HuH-7.5 (cell line): ENCODE results near the gene EXTL1.

Experiments used
- DNase-seq: peaks from one replicate; pipeline ENCODE4 v3.0.0; 2011; ENCODE audit warnings: low spot score

The EXTL1 gene

DNA sequence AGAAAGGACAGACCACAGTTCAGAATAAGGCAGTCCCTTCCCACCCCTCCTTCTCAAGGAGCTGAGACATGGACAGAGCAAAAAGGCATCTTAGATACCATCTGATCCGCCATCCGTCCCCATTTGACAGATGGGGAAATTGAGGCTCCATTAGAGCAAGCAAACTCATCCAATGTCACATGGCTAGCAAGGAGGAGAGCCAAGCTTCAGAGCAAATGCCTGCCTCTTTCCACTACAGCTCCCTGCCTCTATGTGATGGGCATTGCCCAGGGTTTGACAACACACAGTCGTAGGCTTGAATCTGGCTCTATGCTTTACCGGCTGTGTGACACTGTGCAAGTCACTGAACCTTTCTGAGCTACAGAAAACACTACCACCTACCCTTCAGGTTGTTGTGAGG lies 20.4 kb downstream of the EXTL1 start:
- DNase-seq = no peak

DNA sequence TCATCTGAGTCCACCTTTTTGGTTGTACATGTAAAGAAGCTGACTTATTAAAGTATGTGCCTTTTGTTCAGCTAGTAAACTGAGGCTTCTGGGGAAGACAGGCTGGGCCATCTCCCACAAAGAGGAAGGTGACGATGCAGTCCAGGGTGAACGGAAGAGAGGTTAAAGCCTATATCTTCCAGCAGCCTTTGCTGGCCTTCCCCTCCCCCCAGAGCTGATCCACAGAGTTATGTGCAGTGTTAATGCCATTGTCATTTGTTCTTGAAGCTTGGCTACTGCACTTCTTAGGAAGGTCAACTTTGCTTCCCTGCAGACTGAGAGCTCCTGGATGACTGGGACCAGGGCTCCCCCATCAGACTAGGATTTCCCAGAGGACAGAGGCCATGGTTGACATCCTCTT lies 22.2 kb downstream of the EXTL1 start:
- no peak for DNase-seq

DNA sequence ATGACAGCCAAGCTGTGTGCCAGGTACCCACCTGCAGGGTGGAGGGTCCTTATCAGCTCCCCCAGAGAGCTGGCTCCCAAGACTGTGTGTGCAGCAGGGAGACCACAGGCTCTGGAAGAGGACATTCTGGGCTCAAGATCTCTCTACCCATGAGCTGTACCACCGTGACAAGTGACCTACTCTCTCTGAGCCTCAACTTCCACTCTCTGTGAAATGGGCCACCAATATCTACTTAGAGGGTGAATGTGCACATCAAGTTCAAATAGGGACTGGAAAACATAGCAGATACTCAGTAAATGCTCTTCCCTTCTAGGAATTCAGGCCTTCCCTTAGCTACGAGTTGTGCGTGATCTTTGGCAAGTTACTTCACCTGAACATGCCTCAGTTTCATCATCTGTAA lies 22.8 kb downstream of the EXTL1 start:
- no peak for DNase-seq

DNA sequence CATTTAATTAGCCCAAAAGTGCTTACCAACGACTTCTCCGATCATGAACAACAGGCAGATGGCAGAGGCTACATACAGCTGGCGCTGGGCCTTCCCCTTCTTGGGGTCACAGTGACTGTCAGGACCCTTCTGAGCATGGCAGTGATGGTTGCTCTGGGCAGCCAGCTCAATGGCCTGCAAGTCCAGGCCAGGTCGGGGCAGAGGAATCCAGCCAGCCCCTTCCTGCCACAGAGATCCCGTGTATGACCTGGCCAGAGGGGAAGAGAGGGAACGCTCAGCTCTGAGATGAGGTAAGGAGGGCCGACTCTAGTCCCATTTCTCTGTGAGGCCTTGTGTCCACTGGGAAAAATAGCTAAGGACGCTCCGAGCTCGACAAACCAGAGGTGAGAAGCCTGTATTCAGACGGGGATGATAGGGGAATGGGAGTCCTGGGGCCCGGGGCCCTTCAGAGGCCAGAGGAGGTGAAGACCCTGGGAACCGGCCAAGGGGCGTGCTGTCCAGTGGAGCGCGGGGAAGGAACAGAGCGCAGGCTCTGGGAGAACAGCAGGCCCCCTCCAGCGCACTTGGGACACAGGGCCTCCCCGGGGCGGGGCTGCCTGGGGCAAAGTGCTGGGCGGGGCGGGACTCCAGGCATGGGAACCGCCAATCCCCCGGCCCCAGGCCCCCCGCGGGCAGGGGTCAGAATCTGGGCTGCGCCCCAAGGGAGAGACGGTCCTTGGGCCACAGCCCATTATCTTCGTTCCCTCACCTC lies 23.6 kb downstream of the EXTL1 start:
- DNase-seq = no peak

DNA sequence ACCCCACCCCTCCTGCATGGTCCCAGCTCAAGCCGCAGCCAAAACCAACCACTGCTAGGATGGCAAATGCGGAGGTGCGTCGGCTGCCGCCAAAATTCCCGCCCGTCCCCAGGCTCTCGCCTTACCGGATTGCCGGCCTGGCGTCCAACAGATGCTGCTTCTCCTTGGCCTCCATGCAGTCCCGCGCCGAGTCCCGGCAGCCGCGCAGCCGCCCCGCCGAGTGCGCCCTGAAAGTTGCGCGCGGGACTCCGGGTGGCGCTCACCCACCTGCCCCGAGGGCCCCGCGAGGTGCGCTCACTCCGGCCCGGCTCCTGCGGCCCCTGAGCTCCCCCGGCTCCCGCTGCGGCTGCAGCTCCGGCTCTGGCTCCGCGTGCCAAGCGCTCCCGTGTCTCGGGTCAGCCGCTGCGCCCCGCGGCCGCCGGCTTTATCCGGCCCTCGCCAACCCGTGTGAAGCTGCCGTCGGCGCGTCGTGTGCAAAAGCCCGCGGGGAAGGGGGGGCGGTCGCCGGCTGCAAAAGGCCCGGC lies 24.2 kb downstream of the EXTL1 start, which contains the start of gene SLC30A2:
TSS of gene SLC30A2 (minus strand) at position 397 of the 524 bp plus-strand sequence. CDS start at position 175, 222 bp downstream.
- DNase-seq = no peak

DNA sequence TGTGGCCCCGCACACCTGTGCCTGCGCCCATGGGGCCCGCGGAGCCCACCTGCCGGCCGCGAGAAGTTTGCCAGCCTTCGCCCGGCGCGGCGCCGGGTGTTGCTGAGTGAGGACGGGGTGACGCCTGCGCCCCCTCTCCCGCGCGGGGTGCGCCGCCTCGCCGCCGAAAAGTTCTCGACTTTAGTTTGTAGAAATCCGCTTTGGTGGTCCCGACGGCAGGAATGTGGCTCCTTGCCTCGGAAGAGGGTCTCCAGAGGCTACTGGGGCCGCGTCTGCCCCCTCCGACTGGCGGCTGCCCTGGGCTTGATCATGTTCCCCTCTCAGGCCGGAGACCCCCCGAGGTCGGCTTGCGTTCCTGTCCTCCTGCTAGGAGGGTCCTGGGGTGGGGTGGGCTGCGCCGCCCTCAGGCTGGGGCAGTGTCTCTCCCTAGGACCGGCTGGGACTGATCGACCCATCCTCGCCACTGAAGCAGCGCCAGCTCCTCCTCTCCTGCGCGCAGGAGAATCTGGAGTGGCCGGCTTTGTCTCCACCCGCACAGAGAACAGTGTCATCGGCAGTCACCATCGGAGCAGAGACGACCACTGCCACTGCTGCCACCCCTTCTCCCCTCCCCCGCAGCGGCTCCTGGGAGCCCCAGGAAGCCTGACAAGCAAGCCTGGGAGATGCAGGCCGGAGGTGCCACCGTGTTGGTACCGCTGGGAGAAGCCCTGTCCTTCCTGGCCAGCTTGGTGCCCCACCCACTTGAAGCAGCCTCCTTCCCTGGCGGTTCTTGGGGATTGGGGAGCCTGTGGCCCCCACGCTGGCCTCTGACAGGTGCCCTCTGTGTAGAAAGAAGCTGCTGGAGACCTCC lies 24.9 kb downstream of the EXTL1 start:
- DNase-seq = no peak

DNA sequence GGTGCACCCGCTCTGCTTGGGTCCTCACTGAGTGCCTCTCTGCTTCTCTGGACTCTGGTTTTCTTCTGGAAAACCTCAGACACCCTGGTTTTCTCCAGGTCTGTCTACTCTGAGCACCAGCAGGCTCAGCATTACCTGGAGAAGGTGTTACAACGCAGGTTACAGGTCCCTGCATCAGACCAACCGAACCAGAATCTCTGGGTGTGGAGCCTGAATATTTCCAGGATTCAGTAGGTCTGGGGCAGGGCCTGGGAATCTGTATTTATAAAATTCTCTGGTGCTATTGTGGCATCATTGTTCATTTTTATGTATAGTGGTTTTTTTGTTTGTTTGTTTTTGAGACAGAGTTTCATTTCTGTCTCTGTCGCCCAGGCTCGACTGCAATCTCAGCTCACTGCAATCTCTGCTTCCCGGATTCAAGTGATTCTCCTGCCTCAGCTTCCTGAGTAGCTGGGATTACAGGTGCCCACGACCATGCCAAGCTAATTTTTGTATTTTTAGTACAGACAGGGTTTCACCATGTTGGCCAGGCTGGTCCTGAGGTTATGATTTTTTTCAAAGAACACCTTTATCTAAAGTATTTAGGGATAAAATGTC lies 25.8 kb downstream of the EXTL1 start:
- no peak for DNase-seq

DNA sequence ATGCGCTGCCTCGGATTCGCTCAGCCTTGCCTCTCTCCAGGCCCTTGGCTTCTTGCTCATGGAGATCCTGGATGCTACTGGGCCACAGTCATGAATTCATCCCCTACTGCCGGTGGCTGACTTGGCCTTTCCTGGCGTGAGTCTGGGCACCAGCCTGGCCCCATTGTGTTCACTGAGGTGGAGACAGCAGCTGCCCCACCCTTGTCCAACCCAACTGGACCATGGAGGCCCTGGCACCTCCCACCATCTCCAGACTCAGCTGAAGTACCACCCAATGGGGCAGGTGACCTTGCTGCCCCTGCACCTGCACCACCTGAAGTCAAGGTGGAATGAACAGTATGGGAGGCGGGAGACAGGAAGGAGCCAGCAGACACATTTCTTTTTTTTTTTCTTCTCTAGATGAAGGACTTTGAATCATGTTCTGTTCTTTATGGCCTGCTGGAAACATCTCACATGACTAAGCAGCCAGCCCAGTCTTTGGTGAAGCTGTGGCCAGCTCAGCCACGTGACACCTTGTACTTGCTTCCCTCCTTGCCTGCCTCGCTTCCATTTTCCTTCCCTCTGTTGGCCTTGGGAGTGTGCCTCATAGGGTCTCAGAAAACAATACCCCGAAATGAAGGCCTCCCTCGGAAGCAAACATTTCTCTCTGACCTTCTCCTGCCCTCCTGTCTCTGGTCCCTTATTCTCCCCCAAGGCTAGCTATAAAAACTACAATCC lies 28.1 kb downstream of the EXTL1 start:
- DNase-seq = no peak

DNA sequence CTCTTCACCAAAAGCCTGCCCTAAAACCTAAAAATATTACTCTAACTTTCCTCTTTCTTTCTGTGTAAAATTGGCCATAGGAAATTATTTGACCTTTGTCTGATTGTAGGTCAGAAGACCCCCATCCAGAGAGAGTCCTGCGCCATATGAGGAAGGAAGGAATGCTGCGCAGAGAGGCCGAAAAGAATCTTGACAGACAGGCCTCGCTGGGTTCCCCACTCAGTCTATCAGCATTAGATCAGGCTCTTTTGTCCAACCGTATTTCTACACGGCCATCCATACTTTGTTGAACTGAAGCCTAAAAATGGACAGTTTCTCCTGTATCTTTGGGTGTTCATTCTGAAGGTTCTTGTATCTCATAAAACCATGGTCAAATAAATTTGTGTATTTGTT lies 28.7 kb downstream of the EXTL1 start:
- DNase-seq = no peak

DNA sequence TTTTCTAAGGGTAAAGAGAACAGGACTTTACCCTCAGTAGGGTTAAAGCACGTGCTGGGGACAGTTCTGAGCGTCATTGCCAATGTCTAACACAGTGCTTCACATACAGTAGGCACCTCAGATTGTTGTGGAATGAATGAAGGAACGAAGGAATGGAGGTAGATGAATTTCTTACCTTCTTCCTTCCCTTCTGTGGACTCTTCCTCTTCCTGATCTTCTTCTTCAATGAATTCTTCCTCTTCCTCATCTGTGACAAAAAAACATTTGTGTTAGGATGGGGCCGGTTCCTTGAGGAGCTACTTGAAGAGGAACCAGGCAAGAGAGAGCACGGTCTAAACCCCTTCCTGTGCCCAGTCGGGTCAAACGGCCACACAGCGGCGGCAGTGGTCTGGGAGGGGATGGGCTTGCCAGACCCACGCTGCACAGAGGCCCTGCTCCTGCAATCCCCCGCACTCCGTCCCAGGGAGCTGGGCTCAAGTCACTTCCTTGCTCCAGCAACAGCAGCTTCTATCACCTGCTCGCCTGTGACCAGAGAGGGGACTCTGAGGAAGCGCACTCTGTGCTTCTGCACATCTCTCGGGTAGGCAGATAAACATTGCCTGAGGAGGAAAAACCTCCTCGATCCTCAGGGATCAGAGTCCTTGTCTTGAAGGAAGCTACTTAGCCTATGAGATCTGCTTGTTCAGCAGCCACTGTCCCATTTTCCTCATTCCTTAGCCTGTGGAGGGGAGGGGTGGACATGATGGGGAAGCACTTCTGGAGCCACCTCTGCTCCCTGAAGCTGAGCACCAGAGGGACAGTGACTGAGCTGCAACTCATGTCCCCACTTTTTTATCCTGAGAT lies 32.4 kb downstream of the EXTL1 start:
- no peak for DNase-seq

DNA sequence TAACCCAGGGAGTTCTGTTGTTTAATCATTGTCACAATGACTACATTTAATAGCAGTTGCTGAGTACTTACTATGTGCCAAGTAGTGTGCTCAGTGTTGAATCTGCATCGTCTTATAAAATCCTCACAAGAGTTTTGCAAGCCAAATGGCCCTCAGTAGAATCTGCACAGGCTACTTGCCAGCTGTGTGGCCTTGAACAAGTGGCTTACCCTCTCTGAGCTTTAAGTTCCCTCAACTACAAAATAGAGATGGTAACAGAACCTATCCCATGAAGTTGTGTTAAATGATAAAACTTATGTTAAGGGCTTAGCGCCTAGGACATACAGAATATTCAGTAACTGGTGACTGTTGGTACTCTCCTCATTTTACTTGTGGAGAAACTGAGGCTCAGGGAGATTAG lies 33.5 kb downstream of the EXTL1 start:
- DNase-seq = no peak

DNA sequence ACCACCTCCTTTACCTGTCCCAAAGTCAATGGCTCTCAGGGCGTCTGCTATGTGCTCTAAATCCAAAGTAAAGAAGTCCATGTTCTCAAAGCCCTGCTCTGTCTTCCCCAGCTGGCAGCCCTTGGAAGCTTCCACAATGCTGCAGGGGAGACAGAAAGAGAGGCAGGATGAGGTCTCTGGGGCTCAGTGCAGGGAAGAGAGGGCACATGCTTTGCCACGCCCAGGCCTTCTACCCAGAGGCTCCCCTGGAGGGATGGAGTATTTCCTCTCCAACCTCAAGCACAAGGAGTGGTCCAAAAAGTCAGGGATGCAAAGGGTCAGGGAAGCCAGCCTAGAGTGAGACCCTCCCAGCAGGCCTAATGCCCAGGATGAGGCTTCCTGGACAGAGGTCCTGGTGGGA lies 35.6 kb downstream of the EXTL1 start:
- no peak for DNase-seq

DNA sequence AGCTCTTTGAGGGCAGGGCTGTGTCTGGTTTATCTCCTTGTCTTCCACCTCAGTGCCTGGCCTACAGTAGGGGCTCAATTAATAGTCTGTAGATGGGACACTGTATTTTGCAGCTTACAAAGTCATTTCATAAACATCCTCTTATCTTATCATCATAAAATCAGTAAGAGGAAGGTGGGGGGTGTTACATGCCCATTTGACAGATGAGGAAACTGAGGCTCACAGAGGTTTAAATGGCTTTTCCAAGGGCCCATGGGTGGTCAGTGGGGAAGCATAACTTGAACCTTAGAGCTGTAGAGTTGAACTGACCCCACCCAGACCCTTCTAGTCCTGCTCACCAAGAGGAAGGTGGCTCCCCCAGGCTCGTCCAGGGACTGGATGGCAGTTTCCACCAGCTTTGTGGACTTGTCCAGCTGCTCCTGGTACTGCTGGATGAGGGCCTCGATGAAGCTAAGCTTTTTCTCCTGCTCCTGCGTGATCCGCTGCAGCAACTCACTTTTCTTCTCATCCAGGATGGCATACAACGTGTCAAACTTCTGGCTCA lies 36.5 kb downstream of the EXTL1 start:
- no peak for DNase-seq

DNA sequence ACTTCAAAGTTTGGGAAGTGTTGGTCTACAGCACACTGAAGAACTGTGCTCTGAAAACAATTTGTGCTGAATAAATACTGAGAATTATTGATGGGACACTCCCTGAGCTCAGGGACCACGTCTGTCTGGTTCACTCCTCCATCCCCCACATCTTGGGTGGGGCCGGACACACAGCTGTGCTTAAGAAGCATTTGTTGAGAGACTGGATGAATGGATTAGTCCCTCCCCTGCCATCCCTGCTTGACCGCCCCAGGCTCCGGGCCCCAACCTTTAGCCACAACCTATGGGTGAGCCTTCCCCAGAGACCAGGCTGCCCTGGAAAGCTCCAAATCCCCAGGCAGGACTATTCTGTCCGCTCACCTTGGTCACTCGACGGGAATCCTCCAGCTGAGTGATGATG lies 38.3 kb downstream of the EXTL1 start:
- DNase-seq = no peak

DNA sequence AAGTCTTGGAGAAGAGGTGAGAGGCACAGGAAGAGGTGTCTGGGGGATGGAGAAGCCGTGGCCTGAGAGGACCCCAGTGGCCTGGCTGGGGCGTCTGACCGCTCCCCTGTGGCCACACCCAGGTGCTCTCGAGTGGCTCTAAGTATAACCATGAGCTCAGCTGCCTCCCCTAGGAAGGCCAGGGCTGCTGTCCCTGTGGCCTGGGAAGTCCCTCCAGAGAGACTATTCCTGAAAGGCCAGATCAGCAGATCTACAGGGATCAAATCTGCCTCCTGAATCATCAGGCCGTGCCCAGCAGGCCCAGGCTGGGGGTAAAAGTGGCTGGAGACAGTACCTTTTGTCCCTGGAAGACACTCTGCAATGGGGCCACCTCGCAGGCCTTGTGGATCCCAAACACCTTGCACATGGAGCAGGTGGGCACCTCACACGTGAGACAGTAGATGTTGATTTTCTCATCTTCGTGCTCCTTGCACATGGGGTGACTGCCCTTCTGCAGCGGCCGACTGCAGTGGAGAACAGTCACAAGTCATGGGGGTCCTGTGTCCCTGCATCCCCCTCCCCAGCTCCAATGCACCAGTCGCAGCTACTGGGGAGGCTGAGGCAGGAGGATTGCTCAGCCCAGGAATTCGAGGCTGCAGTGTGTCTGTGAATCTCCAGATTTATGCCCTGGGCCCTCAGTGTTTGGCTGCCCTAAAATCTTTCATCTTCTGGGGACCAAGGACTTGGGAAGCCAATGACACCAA lies 39.4 kb downstream of the EXTL1 start:
- no peak for DNase-seq

DNA sequence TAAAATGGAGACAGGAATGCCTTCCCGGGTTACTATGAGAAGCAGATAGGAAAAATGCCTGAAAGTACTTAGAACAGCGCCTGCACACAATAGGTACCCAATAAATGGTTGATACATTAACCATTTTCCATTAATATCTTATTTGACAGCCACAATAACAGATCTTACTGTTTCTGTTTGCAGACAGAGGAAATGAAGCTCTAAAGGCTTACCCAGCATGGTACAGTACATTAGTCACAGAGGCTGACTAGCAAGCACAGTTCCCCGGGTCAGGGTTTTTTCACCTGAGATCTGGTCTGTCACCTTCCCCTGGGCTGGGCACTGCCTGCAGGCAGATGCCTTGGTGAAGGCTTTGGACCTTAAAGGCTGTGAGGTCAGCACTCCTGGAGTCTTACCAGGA lies 43.0 kb downstream of the EXTL1 start:
- DNase-seq = no peak

DNA sequence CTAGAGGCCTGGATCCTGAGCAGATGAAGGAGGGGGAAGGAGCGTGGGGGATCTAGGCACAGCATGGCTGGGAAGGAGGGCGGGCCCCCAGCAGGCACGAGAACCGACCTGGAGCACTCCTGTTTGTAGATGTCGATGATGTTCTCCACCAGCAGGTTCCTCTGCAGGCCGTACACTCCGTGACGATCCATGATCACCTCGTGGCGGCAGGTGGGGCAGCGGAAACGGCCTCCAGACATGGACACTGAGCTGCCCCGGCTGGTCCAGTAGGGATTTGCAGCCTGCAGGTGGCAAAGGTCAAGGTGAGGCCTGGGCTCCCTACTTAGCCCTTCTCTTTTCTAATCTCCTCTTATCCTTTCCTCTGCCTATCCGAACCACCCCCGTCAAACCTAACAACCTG lies 44.6 kb downstream of the EXTL1 start:
- DNase-seq = no peak

DNA sequence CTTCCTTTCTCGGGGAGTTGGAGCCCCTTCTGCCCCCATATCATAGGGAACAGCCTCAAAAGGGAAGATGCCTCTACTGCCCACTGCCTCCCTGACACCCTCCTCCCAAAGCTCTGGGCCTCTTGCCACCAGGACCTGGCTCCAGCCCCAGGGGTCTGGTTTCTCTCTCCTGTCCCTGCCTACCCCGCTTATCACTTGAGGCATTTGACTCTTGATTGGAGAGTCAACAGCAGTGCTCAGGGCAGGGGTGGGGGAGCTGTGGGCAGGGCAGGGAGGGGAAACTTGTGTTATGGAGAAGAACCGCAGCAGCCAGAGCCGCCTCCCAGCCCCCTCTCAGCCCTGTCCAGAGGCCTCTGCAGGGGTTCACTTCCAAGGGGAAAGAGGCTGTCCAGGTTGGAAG lies 45.3 kb downstream of the EXTL1 start:
- no peak for DNase-seq

DNA sequence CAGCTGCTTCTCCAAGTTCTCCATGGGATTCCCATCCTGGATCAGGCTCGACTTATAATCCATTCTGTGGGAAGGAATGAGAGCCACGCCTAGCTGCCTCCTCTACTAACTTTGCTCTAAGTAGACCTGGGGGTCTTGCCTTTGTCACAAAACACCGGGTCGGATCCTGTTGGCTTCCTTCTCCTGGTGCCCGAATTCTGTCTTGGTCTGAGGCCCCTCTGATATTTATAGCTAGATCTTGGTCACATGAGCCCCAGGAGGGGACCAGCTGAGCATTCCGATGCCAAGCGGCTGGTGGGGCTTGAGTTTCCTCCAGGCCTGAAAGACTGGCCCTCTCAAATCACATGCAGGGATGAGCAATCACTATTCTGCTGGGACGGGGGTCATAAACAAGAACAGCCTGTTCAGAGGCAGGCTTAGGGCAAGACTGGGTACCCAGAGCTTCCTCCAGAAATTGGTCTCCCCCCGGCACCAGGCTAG lies 45.9 kb downstream of the EXTL1 start, which contains the start of gene TRIM63:
TSS of gene TRIM63 (minus strand) at position 199 of the 480 bp plus-strand sequence. CDS start at position 63, 136 bp downstream.
- DNase-seq = no peak

DNA sequence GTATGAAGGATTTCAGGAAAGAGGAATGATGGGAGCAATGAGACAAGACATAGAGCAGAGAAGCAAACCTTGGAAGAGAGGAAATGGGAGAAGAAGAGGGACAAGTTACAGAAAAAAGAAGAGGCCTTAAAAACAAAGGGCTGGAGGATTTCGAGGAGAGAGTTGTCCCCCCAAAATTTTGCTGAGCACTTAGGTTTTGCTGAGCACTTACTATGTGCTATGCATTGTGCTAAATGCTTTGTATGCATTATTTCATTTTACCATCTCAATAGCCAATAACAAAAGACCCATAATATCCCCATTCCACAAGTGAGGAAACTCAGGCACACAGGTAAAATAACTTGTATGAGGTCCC lies 48.3 kb downstream of the EXTL1 start:
- DNase-seq = no peak
